ENCODE data around the gene AACS.
"Not testable (repeated sequence)": the region's sequence is repeated elsewhere in the genome, so short reads cannot be mapped to it uniquely, and the experiment has no call there.

Gene AACS

DNA sequence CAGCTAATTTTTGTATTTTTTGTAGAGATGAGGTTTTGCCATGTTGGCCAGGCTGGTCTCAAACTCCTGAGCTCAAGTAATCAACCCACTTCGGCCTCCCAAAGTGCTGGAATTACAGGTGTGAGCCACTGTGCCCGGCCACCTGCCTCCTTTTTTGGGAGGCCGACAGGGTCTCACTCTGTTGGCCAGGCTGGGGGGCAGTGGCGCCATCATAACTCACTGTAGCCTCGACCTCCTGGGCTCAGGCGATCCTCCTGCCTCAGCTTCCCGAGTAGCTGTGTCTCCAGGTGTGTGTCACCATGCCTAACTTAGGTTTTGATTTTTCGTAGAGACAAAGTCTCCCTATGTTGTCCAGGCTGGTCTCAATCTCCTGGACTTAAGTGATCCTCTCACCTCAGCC, 70.7 kb downstream of the AACS start:
- no peak for DNase-seq (ENCODE audit: low spot score)
- TF ChIP-seq, protein P1, sequence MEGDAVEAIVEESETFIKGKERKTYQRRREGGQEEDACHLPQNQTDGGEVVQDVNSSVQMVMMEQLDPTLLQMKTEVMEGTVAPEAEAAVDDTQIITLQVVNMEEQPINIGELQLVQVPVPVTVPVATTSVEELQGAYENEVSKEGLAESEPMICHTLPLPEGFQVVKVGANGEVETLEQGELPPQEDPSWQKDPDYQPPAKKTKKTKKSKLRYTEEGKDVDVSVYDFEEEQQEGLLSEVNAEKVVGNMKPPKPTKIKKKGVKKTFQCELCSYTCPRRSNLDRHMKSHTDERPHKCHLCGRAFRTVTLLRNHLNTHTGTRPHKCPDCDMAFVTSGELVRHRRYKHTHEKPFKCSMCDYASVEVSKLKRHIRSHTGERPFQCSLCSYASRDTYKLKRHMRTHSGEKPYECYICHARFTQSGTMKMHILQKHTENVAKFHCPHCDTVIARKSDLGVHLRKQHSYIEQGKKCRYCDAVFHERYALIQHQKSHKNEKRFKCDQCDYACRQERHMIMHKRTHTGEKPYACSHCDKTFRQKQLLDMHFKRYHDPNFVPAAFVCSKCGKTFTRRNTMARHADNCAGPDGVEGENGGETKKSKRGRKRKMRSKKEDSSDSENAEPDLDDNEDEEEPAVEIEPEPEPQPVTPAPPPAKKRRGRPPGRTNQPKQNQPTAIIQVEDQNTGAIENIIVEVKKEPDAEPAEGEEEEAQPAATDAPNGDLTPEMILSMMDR (IDR thresholded peaks at IDR 0.05; ENCODE audit: extremely low read depth, missing control alignments), result no peak

- TF ChIP-seq, protein P1 (IDR thresholded peaks at IDR 0.05; ENCODE audit: extremely low read depth, missing control alignments), result no peak
- no peak for DNase-seq (ENCODE audit: low spot score)
Measured at GRCh38 chr12:125136702-125137101, 71.5 kb downstream of the AACS start.

- TF ChIP-seq, protein P1 (IDR thresholded peaks at IDR 0.05; ENCODE audit: extremely low read depth, missing control alignments), result no peak
- no peak for DNase-seq (ENCODE audit: low spot score)
Measured at GRCh38 chr12:125137766-125138344, 72.6 kb downstream of the AACS start.

DNA sequence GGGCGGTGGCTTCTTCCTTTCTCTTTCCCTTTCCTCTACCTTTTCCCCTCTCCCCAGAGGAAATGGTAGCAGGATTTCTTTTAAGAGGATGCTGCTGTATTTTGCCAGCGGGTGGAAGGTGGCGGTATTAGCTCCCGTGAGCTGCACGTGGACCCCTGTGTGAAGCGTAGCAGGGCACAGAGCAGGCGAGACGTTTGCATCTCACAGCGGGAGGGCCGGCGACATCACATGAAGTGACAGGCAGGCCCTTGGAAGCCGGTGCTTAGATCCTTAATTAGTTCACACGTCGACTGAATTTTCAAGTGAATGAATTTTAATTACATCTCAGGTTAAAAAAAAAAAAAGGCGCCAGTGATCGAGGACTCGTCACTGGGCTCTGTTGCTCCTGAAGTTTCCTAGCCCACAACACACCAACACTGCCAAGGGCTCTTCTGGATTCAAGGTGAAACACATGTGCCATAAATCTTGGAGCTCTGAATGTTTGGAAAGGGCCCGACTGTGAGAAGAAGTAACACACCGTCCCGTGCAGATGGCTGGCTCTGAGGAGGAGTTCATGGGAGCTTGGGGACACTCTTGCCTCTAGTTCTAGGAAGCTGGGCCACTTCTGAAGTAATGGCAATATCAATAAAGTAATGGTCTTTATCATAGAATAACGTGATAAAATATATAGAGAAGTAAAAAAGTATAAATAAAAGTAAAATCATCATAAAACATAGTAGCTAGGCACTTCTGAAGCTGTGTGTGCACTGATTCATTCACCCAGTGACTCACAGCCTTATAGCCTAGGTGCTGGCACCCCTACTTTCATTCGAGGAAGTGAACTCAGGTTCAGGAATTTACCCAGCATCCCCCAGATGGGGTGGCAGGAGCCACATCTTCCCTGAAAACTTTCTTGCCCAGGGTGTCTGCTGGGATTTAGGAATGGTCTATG, 75.3 kb downstream of the AACS start:
- DNase-seq (ENCODE audit: low spot score), result no peak
- TF ChIP-seq, protein P1 (IDR thresholded peaks at IDR 0.05; ENCODE audit: extremely low read depth, missing control alignments), result no peak

DNA sequence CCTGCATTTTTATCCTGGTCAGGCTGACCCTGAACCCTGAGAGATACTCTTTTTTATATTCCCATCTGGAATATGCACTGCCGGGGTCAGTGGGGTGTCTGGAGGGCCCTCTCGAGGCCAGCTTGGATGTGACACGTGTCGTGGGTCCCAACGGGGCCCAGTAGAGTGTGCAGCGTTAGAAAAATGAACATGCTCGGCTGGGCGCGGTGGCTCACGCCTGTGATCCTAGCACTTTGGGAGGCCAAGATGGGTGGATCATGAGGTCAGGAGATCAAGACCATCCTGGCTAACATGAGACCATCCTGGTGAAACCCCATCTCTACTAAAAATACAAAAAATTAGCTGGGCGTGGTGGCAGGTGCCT, 76.0 kb downstream of the AACS start:
- DNase-seq (ENCODE audit: low spot score), result not testable (repeated sequence)

DNA sequence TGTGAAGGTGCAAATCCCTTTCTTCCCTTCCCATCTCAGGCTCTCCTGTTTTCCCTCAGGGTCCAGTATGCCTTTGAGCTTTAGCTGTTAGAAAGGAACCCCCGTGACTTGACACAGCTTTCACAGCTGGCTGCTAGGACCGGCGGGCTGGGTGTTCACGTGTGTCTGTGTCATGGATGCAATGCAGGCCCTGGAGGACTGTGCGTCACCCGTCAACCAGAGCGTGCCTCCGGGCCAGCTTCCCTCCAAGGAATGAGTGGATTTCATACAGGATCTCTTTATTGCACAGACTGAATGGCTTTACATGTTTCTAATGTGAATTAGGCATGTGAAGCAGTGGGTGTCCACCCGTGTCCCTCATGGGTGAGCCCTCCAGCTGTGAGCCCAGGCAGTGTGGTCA, 77.4 kb downstream of the AACS start:
- DNase-seq (ENCODE audit: low spot score), result no peak

DNA sequence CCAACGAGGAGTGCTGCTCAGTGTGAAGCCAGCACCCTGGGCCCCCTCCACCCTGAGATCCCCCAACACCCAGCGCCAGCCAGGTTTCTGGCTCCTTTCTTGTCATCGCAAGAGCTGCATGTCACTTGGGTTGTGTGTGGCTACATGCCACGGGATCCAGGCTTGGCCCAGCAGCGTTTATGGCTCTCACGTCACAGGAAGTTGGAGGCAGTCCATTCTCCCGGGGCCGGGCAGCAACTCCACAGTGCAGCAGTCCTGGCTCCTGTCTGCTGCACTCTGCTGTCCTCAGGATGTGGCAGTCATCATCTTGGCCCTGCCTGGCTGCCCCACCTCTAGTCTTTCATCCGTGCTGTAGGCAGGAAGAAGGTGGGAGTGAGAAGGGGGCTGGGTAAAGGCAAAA, 78.3 kb downstream of the AACS start:
- no peak for DNase-seq (ENCODE audit: low spot score)
- TF ChIP-seq, protein P1 (IDR thresholded peaks at IDR 0.05; ENCODE audit: extremely low read depth, missing control alignments), result no peak

More for the DNA sequence above, 77.4 kb downstream of the AACS start:
- TF ChIP-seq, protein P1 (IDR thresholded peaks at IDR 0.05; ENCODE audit: extremely low read depth, missing control alignments), result no peak

Measured in GM20000 (cell line).